Smooth muscle cell (in vitro differentiated cells): ENCODE results near the gene VSIG10L. TPM values are rescaled to one million over a fixed set of nuclear protein-coding genes. Genes with fewer than 3 reads are reported as not detected.

Experiments used
- DNase-seq: peaks from one replicate; lab custom pipeline; 2025; ENCODE audit not compliant: unreplicated experiment; lab: John Stamatoyannopoulos, UW
- H2AFZ ChIP-seq: fragments of 200-600 bp; sonication (generic); 2 replicates; pipeline ENCODE4 v1.6.0; 2016; ENCODE audit warnings: antibody characterized with exemption, low read depth, mild to moderate bottlenecking
- H3F3A ChIP-seq: fragments of 200-600 bp; sonication (generic); 2 replicates; pipeline ENCODE4 v1.6.0; 2017; ENCODE audit warnings: antibody characterized with exemption, low read depth
- H3K27ac ChIP-seq: fragments of 200-600 bp; sonication (generic); 2 replicates; pipeline ENCODE4 v1.5.1; 2016; ENCODE audit warnings: low read depth, mild to moderate bottlenecking
- H3K27me3 ChIP-seq: fragments of 200-600 bp; sonication (generic); 2 replicates; pipeline ENCODE4 v1.6.1; 2016; ENCODE audit warnings: low read depth, mild to moderate bottlenecking
- H3K36me3 ChIP-seq: fragments of 200-600 bp; sonication (generic); 2 replicates; pipeline ENCODE4 v1.5.1; 2016; ENCODE audit warnings: low read depth
- H3K4me1 ChIP-seq: fragments of 200-600 bp; sonication (generic); 2 replicates; pipeline ENCODE4 v1.5.1; 2016; ENCODE audit warnings: low read depth
- H3K4me2 ChIP-seq: fragments of 200-600 bp; sonication (generic); 2 replicates; pipeline ENCODE4 v1.6.0; 2016; ENCODE audit warnings: mild to moderate bottlenecking
- H3K4me3 ChIP-seq: fragments of 200-600 bp; sonication (generic); 2 replicates; pipeline ENCODE4 v1.5.1; 2016; ENCODE audit warnings: mild to moderate bottlenecking
- H3K79me2 ChIP-seq: fragments of 200-600 bp; sonication (generic); 2 replicates; pipeline ENCODE4 v1.6.0; 2016; ENCODE audit warnings: low read depth, mild to moderate bottlenecking
- H3K9ac ChIP-seq: fragments of 200-600 bp; sonication (generic); 2 replicates; pipeline ENCODE4 v1.6.0; 2016; ENCODE audit warnings: low read depth
- H3K9me3 ChIP-seq: fragments of 200-600 bp; sonication (generic); replicated peaks from 2 replicates; pipeline ENCODE4 v1.5.1; 2016; ENCODE audit warnings: low read depth
- H4K20me1 ChIP-seq: fragments of 200-600 bp; sonication (generic); 2 replicates; pipeline ENCODE4 v1.6.0; 2016; ENCODE audit warnings: low read depth
- CTCF ChIP-seq: fragments of 200-600 bp; sonication (generic); IDR thresholded peaks from 2 replicates; pipeline ENCODE4 v1.5.1; 2017; ENCODE audit warnings: borderline replicate concordance, mild to moderate bottlenecking, antibody characterized with exemption; ENCODE audit not compliant: insufficient read depth, poor library complexity, severe bottlenecking
- WGBS: methylation state at CpG from one replicate; pipeline ENCODE4 v1.1.7; 2016; ENCODE audit warnings: low lambda C conversion rate; 5-methylcytosine and 5-hydroxymethylcytosine counted together
- polyA plus RNA-seq: library from polyadenylated mRNA; unstranded; fragments of >200 nt; fragmentation: Nextera tagmentation; extraction: Ambion mirVana; gene quantifications from 2 replicates; pipeline ENCODE4 v1.2.1, GENCODE V29; 2016
- total RNA-seq: library from RNA; depleted of rRNA; stranded (reverse); fragments of >200 nt; gene quantifications from 2 replicates; pipeline ENCODE4 v1.2.3, GENCODE V29; 2014

The VSIG10L gene
- total and polyA plus RNA-seq, 2 experiments from 2014 or later: 2.2 to 4.2 TPM

- no peak overlapping the region for H3K27ac ChIP-seq
- H3K9ac ChIP-seq: no peak overlapping the region
- H3K36me3 ChIP-seq: no peaks in the 10 kb centered on the region
- no peaks in the 10 kb centered on the region for H3K79me2 ChIP-seq
- H3K4me1 ChIP-seq: no peaks in the 10 kb centered on the region
- TF ChIP-seq CTCF: no peak
- H2AFZ ChIP-seq: no peak overlapping the region
- no peaks in the 10 kb centered on the region for H3K9me3 ChIP-seq
- H3F3A ChIP-seq: no peaks in the 10 kb centered on the region
- no peak overlapping the region for H3K4me2 ChIP-seq
- WGBS: 86% methylated on average over 3 of the region's 3 CpGs
- H3K27me3 ChIP-seq: peaks cover 9% of the 10 kb centered on the region
- H3K4me3 ChIP-seq: no peak overlapping the region
- DNase-seq: no peak
- no peaks in the 10 kb centered on the region for H4K20me1 ChIP-seq
These were observed 36.5 kb downstream of the VSIG10L start for GRCh38 chr19:51305479-51305878.

GRCh38 chr19:51301266-51301665, 40.7 kb downstream of the VSIG10L start:
- H4K20me1 ChIP-seq: no peaks in the 10 kb centered on the region
- H3F3A ChIP-seq: no peaks in the 10 kb centered on the region
- H3K4me3 ChIP-seq: no peak overlapping the region
- H3K4me1 ChIP-seq: no peaks in the 10 kb centered on the region
- no peak for TF ChIP-seq CTCF
- 85% methylated on average over 7 of the region's 7 CpGs for WGBS
- H3K27me3 ChIP-seq: no peaks in the 10 kb centered on the region
- no peaks in the 10 kb centered on the region for H3K9me3 ChIP-seq
- no peak overlapping the region for H3K9ac ChIP-seq
- no peaks in the 10 kb centered on the region for H3K79me2 ChIP-seq
- DNase-seq: no peak
- H3K4me2 ChIP-seq: no peak overlapping the region
- H3K27ac ChIP-seq: no peak overlapping the region
- H2AFZ ChIP-seq: no peak overlapping the region
- H3K36me3 ChIP-seq: no peaks in the 10 kb centered on the region

GRCh38 chr19:51297406-51297805, 44.5 kb downstream of the VSIG10L start:
- H3K4me2 ChIP-seq: no peak overlapping the region
- peaks cover 7% of the 10 kb centered on the region for H3K4me1 ChIP-seq
- no peaks in the 10 kb centered on the region for H4K20me1 ChIP-seq
- TF ChIP-seq CTCF: no peak
- no peak overlapping the region for H3K4me3 ChIP-seq
- no peak overlapping the region for H3K27ac ChIP-seq
- H3K9ac ChIP-seq: no peak overlapping the region
- H2AFZ ChIP-seq: no peak overlapping the region
- no peaks in the 10 kb centered on the region for H3F3A ChIP-seq
- DNase-seq: no peak
- peaks cover 4% of the 10 kb centered on the region for H3K27me3 ChIP-seq
- no peaks in the 10 kb centered on the region for H3K36me3 ChIP-seq
- H3K79me2 ChIP-seq: no peaks in the 10 kb centered on the region
- no peaks in the 10 kb centered on the region for H3K9me3 ChIP-seq
- WGBS: 86% methylated on average over 5 of the region's 5 CpGs

- Histone ChIP-seq H2AFZ (no peak overlapping the region), H3K9me3 (no peaks in the 10 kb centered on the region), H3K27ac (no peak overlapping the region), H3K4me3 (no peak overlapping the region), H3K9ac (no peak overlapping the region), H3K4me1 (peaks cover 7% of the 10 kb centered on the region), H3K36me3 (no peaks in the 10 kb centered on the region), H3K4me2 (no peak overlapping the region), H3F3A (no peaks in the 10 kb centered on the region), H3K79me2 (no peaks in the 10 kb centered on the region), H4K20me1 (no peaks in the 10 kb centered on the region), H3K27me3 (peaks cover 4% of the 10 kb centered on the region)
- WGBS: 73% methylated on average over 9 of the region's 9 CpGs
- peak; percentile 12 for TF ChIP-seq CTCF
- no peak for DNase-seq
These were observed 45.4 kb downstream of the VSIG10L start for GRCh38 chr19:51296336-51297093.
